22Rv1 (cell line): Measurements from ENCODE around the gene PLLP.

Source experiments
- H3K27ac ChIP-seq: fragments of 450-650 bp; 2 replicates; pipeline ENCODE4 v1.5.1; 2017
- ZFX ChIP-seq: fragments of 450-650 bp; IDR thresholded peaks from 2 replicates; pipeline ENCODE4 v1.6.1; 2017; ENCODE audit warnings: antibody characterized with exemption, borderline replicate concordance
- TF ChIP-seq, protein P1 (sequence below): fragments of 450-650 bp; IDR thresholded peaks from 2 replicates; pipeline ENCODE4 v1.5.1; 2017; ENCODE audit warnings: mild to moderate bottlenecking

The PLLP gene

GRCh38 chr16:57235128-57236021 lies 49.1 kb downstream of the PLLP start:
- TF ChIP-seq, protein P1, sequence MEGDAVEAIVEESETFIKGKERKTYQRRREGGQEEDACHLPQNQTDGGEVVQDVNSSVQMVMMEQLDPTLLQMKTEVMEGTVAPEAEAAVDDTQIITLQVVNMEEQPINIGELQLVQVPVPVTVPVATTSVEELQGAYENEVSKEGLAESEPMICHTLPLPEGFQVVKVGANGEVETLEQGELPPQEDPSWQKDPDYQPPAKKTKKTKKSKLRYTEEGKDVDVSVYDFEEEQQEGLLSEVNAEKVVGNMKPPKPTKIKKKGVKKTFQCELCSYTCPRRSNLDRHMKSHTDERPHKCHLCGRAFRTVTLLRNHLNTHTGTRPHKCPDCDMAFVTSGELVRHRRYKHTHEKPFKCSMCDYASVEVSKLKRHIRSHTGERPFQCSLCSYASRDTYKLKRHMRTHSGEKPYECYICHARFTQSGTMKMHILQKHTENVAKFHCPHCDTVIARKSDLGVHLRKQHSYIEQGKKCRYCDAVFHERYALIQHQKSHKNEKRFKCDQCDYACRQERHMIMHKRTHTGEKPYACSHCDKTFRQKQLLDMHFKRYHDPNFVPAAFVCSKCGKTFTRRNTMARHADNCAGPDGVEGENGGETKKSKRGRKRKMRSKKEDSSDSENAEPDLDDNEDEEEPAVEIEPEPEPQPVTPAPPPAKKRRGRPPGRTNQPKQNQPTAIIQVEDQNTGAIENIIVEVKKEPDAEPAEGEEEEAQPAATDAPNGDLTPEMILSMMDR: no peak
- no peak for TF ChIP-seq ZFX
- no peak overlapping the region for H3K27ac ChIP-seq

DNA sequence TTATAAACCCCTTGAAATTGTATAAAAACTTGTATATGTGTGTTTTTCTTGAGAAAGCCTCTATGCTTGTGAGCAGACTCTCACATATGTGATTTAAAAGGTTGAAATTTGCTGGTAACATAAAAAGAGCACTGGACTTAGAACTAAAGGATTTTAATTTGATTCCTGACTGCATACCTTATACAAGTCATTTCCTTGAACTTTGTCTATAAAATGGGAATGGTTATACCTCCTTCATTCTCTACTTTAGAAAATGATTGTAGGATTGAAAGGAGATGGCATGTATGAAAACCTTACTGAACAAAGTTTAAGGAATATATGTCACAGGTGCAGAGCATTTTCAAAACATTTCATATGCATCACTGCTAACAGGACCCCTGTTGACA lies 49.8 kb downstream of the PLLP start:
- no peak overlapping the region for H3K27ac ChIP-seq
- TF ChIP-seq ZFX: no peak

DNA sequence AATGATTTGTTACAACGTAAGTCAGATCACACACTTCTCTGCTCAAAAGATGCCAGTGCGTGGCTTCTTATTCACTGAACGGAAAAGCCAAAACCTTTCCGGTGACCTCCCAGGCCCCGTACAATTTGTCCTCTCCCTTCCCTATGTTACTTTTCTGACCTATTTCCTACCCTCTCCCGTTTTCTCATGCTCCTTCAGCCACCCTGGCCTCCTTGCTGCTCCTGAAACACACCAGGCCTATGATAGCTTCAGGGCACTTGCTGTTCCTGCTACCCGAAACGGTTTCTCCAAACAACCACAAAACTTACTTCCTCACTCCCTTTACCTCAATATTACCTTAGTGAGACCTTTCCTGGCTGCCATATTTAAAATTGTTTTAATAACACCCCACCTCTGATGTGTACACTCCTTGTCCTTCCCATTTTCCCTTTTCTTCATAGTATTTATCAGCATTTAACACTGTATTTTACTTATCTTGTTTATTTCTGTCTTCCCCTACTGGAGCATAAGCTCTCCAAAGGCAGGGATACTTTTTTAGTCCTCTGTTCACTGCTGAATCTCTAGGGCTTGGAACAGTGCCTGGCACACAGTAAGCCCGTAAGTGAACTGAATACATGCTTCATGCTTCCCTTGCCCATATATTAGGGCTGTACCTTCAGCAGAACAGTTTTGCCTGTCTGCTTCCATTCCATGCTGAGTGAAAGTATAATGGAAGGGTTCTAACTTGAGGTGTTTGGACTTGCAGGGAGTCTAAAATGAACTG lies 50.3 kb downstream of the PLLP start:
- no peak overlapping the region for H3K27ac ChIP-seq
- TF ChIP-seq ZFX: no peak
- TF ChIP-seq, protein P1: no peak

GRCh38 chr16:57231821-57232350 lies 52.6 kb downstream of the PLLP start:
- TF ChIP-seq ZFX: no peak
- TF ChIP-seq, protein P1: no peak
- no peak overlapping the region for H3K27ac ChIP-seq

GRCh38 chr16:57229079-57229478 lies 55.4 kb downstream of the PLLP start:
- no peak for TF ChIP-seq ZFX
- TF ChIP-seq, protein P1: no peak
- H3K27ac ChIP-seq: no peak overlapping the region

GRCh38 chr16:57226701-57227621 lies 57.5 kb downstream of the PLLP start:
- no peak for TF ChIP-seq ZFX
- TF ChIP-seq, protein P1: no peak
- no peak overlapping the region for H3K27ac ChIP-seq

DNA sequence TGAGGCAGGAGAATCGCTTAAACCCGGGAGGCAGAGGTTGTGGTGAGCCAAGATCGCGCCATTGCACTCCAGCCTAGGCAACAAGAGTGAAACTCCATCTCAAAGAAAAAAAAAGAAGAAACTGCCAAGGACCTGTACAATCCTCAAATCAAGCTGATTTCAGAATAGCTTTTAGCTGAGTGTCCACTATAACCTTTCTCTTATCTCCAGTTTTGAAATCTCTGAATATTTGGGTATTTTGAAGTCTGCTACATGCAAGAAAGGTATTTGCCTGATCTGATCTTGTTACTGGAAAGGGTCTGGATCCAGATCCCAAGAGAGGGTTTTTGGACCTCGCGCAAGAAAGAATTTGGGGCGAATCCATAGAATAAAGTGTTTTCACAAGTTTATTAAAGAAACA lies 58.5 kb downstream of the PLLP start:
- no peak for TF ChIP-seq ZFX
- no peak overlapping the region for H3K27ac ChIP-seq
